Neuronal stem cell (in vitro differentiated cells): ENCODE measurements around the gene EML4. TPM values are rescaled to one million over a fixed set of nuclear protein-coding genes. Genes with fewer than 3 reads are reported as not detected.

Experiments used
- DNase-seq: peaks from one replicate; pipeline ENCODE4 v3.0.0-alpha.2; 2013; ENCODE audit warnings: low spot score
- H2AFZ ChIP-seq: one replicate; pipeline ENCODE4 v1.6.1; 2013; ENCODE audit warnings: mild to moderate bottlenecking, low read length, inconsistent platforms
- H2AK5ac ChIP-seq: 2 replicates; pipeline ENCODE4 v1.6.1; 2013; ENCODE audit warnings: low read depth, mild to moderate bottlenecking, inconsistent platforms, low read length, moderate library complexity, mixed read lengths
- H2BK120ac ChIP-seq: 2 replicates; pipeline ENCODE4 v1.6.1; 2013; ENCODE audit warnings: low read depth, mild to moderate bottlenecking, inconsistent platforms, low read length, moderate library complexity, mixed read lengths
- H2BK12ac ChIP-seq: one replicate; pipeline ENCODE4 v1.6.1; 2013; ENCODE audit warnings: low read length, inconsistent platforms
- H2BK15ac ChIP-seq: 2 replicates; pipeline ENCODE4 v1.6.1; 2013; ENCODE audit warnings: mild to moderate bottlenecking, low read length, inconsistent platforms, mixed read lengths
- H2BK5ac ChIP-seq: one replicate; pipeline ENCODE4 v1.6.1; 2013; ENCODE audit warnings: inconsistent platforms, mild to moderate bottlenecking, low read length, moderate library complexity
- H3K14ac ChIP-seq: one replicate; pipeline ENCODE4 v1.6.1; 2013; ENCODE audit warnings: low read length, inconsistent platforms
- H3K18ac ChIP-seq: 2 replicates; pipeline ENCODE4 v1.6.1; 2013; ENCODE audit warnings: low read length, inconsistent platforms
- H3K23ac ChIP-seq: 2 replicates; pipeline ENCODE4 v1.6.1; 2013; ENCODE audit warnings: low read depth, mild to moderate bottlenecking, mixed read lengths, low read length, inconsistent platforms; ENCODE audit not compliant: poor library complexity
- H3K27ac ChIP-seq: replicated peaks from 3 replicates; pipeline ENCODE4 v1.5.1; 2013; ENCODE audit warnings: low read length, inconsistent platforms
- H3K27me3 ChIP-seq, 3 experiments: 2 replicates each; pipeline ENCODE4 v1.6.1; 2013; ENCODE audit warnings: low read length in 3 of 3, mild to moderate bottlenecking in 2 of 3, inconsistent platforms in 1 of 3, low read depth in 1 of 3, mixed read lengths in 1 of 3, moderate library complexity in 1 of 3; ENCODE audit not compliant: control insufficient read depth in 3 of 3, insufficient read depth in 3 of 3
- H3K36me3 ChIP-seq, 2 donors: replicated peaks in 1 of 2; 2 replicates each; pipeline ENCODE4 v1.6.1; 2013; ENCODE audit warnings: low read length in 2 of 2; ENCODE audit not compliant: control insufficient read depth in 2 of 2, insufficient read depth in 2 of 2
- H3K4ac ChIP-seq: 2 replicates; pipeline ENCODE4 v1.6.1; 2013; ENCODE audit warnings: inconsistent platforms, mild to moderate bottlenecking, low read length, moderate library complexity
- H3K4me1 ChIP-seq, 2 donors: 1 replicate in 1 of 2; 2 replicates in 1 of 2; pipeline ENCODE4 v1.6.1; 2013; ENCODE audit warnings: low read length in 2 of 2, low read depth in 1 of 2; ENCODE audit not compliant: control insufficient read depth in 2 of 2, insufficient read depth in 1 of 2
- H3K4me2 ChIP-seq: one replicate; pipeline ENCODE4 v1.6.1; 2013; ENCODE audit warnings: mild to moderate bottlenecking, low read length, inconsistent platforms; ENCODE audit not compliant: insufficient read depth, poor library complexity, severe bottlenecking
- H3K4me3 ChIP-seq, 2 donors: 2 replicates each; pipeline ENCODE4 v1.5.1; 2013; ENCODE audit warnings: low read length in 2 of 2, mild to moderate bottlenecking in 2 of 2, inconsistent platforms in 1 of 2, moderate library complexity in 1 of 2
- H3K79me1 ChIP-seq: one replicate; pipeline ENCODE4 v1.6.1; 2013; ENCODE audit warnings: low read depth, mild to moderate bottlenecking, inconsistent platforms, low read length, moderate library complexity
- H3K9ac ChIP-seq: one replicate; pipeline ENCODE4 v1.6.1; 2013; ENCODE audit warnings: mild to moderate bottlenecking, low read depth, low read length, inconsistent platforms; ENCODE audit not compliant: poor library complexity
- H3K9me3 ChIP-seq, 2 donors: replicated peaks in 1 of 2; 2 replicates each; pipeline versions ENCODE3 to v1.6.1; 2013; ENCODE audit warnings: low read length in 2 of 2, mild to moderate bottlenecking in 2 of 2, inconsistent platforms in 1 of 2, low read depth in 1 of 2, mixed read lengths in 1 of 2, moderate library complexity in 1 of 2; ENCODE audit not compliant: control insufficient read depth in 2 of 2, insufficient read depth in 1 of 2
- H4K8ac ChIP-seq: one replicate; pipeline ENCODE4 v1.6.1; 2013; ENCODE audit warnings: low read depth, mild to moderate bottlenecking, inconsistent platforms, low read length, moderate library complexity
- H4K91ac ChIP-seq: one replicate; pipeline ENCODE4 v1.6.1; 2013; ENCODE audit warnings: low read length, low read depth, mild to moderate bottlenecking, inconsistent platforms; ENCODE audit not compliant: poor library complexity
- WGBS, 2 donors: extraction: QIAGEN DNeasy Blood & Tissue Kit; methylation state at CpG; one replicate each; pipeline ENCODE4 v1.1.7; 2013; ENCODE audit warnings: missing lambda C conversion rate in 2 of 2, mixed read lengths in 1 of 2; ENCODE audit not compliant: insufficient read length in 2 of 2, insufficient replicate concordance in 1 of 2; ENCODE audit errors: extremely low coverage in 2 of 2; 5-methylcytosine and 5-hydroxymethylcytosine counted together
- polyA plus RNA-seq, 2 experiments: library from polyadenylated mRNA; stranded (reverse); fragments of 200-250 nt; gene quantifications; one replicate each; pipeline ENCODE4 v1.2.3, GENCODE V29; 2013

EML4 gene, protein sequence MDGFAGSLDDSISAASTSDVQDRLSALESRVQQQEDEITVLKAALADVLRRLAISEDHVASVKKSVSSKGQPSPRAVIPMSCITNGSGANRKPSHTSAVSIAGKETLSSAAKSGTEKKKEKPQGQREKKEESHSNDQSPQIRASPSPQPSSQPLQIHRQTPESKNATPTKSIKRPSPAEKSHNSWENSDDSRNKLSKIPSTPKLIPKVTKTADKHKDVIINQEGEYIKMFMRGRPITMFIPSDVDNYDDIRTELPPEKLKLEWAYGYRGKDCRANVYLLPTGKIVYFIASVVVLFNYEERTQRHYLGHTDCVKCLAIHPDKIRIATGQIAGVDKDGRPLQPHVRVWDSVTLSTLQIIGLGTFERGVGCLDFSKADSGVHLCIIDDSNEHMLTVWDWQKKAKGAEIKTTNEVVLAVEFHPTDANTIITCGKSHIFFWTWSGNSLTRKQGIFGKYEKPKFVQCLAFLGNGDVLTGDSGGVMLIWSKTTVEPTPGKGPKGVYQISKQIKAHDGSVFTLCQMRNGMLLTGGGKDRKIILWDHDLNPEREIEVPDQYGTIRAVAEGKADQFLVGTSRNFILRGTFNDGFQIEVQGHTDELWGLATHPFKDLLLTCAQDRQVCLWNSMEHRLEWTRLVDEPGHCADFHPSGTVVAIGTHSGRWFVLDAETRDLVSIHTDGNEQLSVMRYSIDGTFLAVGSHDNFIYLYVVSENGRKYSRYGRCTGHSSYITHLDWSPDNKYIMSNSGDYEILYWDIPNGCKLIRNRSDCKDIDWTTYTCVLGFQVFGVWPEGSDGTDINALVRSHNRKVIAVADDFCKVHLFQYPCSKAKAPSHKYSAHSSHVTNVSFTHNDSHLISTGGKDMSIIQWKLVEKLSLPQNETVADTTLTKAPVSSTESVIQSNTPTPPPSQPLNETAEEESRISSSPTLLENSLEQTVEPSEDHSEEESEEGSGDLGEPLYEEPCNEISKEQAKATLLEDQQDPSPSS
- polyA plus RNA-seq (2013, experiment 1 of 2) = 45.6 TPM
- 46.5 TPM for polyA plus RNA-seq (2013, experiment 2 of 2)

DNA sequence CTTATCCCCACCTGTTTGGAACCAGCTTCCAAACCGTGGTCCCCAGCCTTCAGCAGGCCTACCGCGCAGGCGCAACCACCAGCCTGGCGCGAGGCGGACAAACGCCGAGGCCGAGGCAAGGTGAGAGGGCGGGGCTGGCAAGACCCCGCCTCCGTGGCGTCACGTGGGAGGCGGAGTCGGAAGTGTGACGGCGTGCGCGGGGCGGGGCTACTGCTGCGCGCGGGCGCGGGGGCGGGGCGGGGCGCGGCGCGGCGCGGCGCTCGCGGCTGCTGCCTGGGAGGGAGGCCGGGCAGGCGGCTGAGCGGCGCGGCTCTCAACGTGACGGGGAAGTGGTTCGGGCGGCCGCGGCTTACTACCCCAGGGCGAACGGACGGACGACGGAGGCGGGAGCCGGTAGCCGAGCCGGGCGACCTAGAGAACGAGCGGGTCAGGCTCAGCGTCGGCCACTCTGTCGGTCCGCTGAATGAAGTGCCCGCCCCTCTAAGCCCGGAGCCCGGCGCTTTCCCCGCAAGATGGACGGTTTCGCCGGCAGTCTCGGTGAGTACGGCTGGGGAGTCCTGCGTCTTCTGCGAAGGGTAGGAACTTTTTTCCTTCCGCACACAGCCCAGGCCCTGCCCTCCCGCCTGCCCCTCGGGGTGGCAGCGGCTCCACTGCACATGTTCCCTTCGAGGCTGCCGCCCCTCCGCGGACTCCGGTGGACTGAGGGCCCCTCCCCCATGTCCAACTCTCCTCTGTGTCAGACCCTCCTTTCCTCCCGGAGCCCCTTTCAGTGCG, at the start of gene EML4:
TSS of gene EML4 (plus strand) at position 254 of the 774 bp plus-strand sequence. CDS start at position 513, 259 bp downstream.
- Histone ChIP-seq H3K4ac (no peak within 1 kb of the TSS), H2BK5ac (peak within 1 kb of the TSS; percentile 93), H3K14ac (peak within 1 kb of the TSS; percentile 31), H2BK12ac (no peak within 1 kb of the TSS), H3K36me3 (no peaks in the 10 kb centered on the region), H3K79me1 (no peaks in the 10 kb centered on the region), H3K27ac (peak within 1 kb of the TSS; percentile 74), H2BK15ac (peak within 1 kb of the TSS; percentile 59), H3K4me3 (peak within 1 kb of the TSS; percentile 96), H3K27me3 (no peaks in the 10 kb centered on the region), H2AK5ac (peak within 1 kb of the TSS; percentile 40), H3K18ac (peak within 1 kb of the TSS; percentile 98), H3K4me1 (peaks cover 9 to 18% of the 10 kb centered on the region in 2 donors), H3K9ac (peak within 1 kb of the TSS; percentile 97), H2AFZ (peak within 1 kb of the TSS; percentile 88), H4K8ac (no peak within 1 kb of the TSS), H3K4me2 (peak within 1 kb of the TSS; percentile 68), H4K91ac (peak within 1 kb of the TSS; percentile 43), H3K9me3 (peaks cover 0 to 2% of the 10 kb centered on the region in 2 donors), H3K23ac (peak within 1 kb of the TSS; percentile 97), H2BK120ac (peak within 1 kb of the TSS; percentile 82)
- WGBS, 2 donors = no CpG with 5 or more reads among the region's 88 CpGs
- DNase-seq = peak; percentile 90

DNA sequence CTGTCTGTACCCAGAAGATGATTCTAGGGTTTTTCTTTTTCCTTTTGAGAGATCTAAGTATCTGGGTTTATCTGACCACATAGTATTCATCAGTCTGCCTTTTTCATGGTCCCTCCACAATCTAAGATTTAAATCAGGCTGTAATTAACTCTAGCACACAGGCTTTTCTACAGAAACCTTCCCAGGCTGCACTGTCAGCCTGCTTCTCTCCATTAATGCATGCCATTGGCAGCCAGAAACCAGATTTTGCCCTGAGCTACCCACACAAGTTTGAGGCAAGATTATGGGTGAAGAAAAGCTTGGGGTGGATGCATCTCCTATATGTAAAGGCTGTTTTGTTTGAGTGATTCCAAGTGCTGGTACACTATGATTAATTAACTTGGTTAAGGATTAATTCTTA, 45.7 kb upstream of the EML4 start:
- Histone ChIP-seq H2BK15ac (no peak overlapping the region), H4K8ac (no peak overlapping the region), H3K4me1 (peaks cover 6 to 7% of the 10 kb centered on the region in 2 donors), H4K91ac (no peak overlapping the region), H2AK5ac (no peak overlapping the region), H2AFZ (no peak overlapping the region), H3K27me3 (no peaks in the 10 kb centered on the region), H3K9me3 (no peaks in the 10 kb centered on the region), H2BK120ac (no peak overlapping the region), H3K36me3 (no peaks in the 10 kb centered on the region), H3K4me2 (no peak overlapping the region), H3K23ac (no peak overlapping the region), H2BK5ac (no peak overlapping the region), H3K4ac (no peak overlapping the region), H2BK12ac (no peak overlapping the region), H3K18ac (no peak overlapping the region), H3K9ac (no peak overlapping the region), H3K14ac (no peak overlapping the region), H3K79me1 (no peaks in the 10 kb centered on the region), H3K4me3 (no peak overlapping the region), H3K27ac (no peak overlapping the region)
- no peak for DNase-seq

DNA sequence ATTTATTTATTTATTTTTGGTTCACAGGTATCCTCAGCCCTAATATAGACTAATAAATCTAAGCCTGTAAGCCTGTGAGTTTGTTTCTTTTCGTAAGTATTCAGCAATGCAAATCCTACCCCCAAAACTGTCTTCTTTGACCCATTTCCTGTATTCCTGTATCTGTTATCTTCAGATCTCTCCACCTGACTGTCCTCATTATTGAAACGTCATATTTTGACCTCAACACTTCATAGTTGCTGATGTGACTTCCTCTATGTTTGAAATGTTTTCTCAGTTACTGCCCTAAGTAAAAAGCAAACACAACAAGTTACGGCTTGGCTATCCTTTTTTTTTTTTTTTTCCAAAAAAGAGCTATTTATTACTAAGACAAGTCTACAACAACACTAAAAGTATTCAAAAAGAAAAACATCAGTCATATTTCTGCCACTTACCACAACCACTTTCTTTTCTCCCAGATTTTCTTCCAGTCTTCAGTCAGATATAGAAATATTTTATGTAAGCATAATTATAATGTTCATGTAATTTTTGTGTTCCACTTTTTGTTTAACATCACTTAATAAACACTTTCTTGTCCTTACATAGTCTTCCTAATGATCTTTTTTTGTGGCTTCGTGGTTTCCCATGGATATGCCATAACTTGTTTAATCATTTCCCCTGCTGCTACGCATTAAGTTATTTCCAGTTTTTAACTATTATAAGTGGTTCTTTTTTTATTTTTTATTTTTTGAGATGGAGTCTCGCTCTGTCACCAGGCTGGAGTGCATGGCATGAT, 45.0 kb upstream of the EML4 start:
- H2AFZ ChIP-seq = no peak overlapping the region
- no peak overlapping the region for H4K91ac ChIP-seq
- no peak overlapping the region for H3K4me2 ChIP-seq
- no peak for DNase-seq
- no peak overlapping the region for H2BK5ac ChIP-seq
- no peak overlapping the region for H3K9ac ChIP-seq
- no peak overlapping the region for H3K14ac ChIP-seq
- no peak overlapping the region for H3K4ac ChIP-seq
- no peak overlapping the region for H3K18ac ChIP-seq
- H2BK120ac ChIP-seq = no peak overlapping the region
- no peak overlapping the region for H3K4me3 ChIP-seq
- no peak overlapping the region for H4K8ac ChIP-seq
- WGBS, 2 donors = no CpG with 5 or more reads among the region's 6 CpGs
- H3K9me3 ChIP-seq = no peaks in the 10 kb centered on the region
- no peak overlapping the region for H2AK5ac ChIP-seq
- no peak overlapping the region for H3K27ac ChIP-seq
- H3K79me1 ChIP-seq = no peaks in the 10 kb centered on the region
- no peaks in the 10 kb centered on the region for H3K27me3 ChIP-seq
- peaks cover 6 to 7% of the 10 kb centered on the region in 2 donors for H3K4me1 ChIP-seq
- H2BK15ac ChIP-seq = no peak overlapping the region
- H3K23ac ChIP-seq = no peak overlapping the region
- H3K36me3 ChIP-seq = no peaks in the 10 kb centered on the region
- no peak overlapping the region for H2BK12ac ChIP-seq
